HG03103 (cell line): ENCODE measurements around the gene HTRA1.

Source experiments
- ATAC-seq: cut with Tn5 transposase; IDR thresholded peaks from one replicate; pipeline ENCODE4 v1.9.1; 2021; ENCODE audit warnings: low read depth; ENCODE audit not compliant: unreplicated experiment

HTRA1 gene

GRCh38 chr10:122548407-122549085, 87.2 kb downstream of the HTRA1 start:
- no peak for ATAC-seq

- ATAC-seq = no peak
Measured at GRCh38 chr10:122549636-122550035, 88.3 kb downstream of the HTRA1 start.

GRCh38 chr10:122550427-122550826, 89.1 kb downstream of the HTRA1 start:
- ATAC-seq = no peak

- ATAC-seq = no peak
Measured at GRCh38 chr10:122550983-122551382, 89.6 kb downstream of the HTRA1 start.

- no peak for ATAC-seq
Measured at GRCh38 chr10:122551450-122551849, 90.1 kb downstream of the HTRA1 start.

GRCh38 chr10:122553341-122553740, 92.0 kb downstream of the HTRA1 start:
- no peak for ATAC-seq

GRCh38 chr10:122554131-122555036, 93.0 kb downstream of the HTRA1 start:
- ATAC-seq = no peak

- ATAC-seq = no peak
Measured at GRCh38 chr10:122555442-122555841, 94.1 kb downstream of the HTRA1 start.

- no peak for ATAC-seq
Measured at GRCh38 chr10:122557516-122557915, 96.2 kb downstream of the HTRA1 start.

- ATAC-seq = no peak
Measured at GRCh38 chr10:122558452-122558851, 97.1 kb downstream of the HTRA1 start.

- ATAC-seq = no peak
Measured at GRCh38 chr10:122559228-122559627, 97.9 kb downstream of the HTRA1 start.

- no peak for ATAC-seq
Measured at GRCh38 chr10:122560279-122560804, 99.0 kb downstream of the HTRA1 start, which contains the start of gene DMBT1. Gene DMBT1, plus strand, starts transcription at chr10:122560754. Its CDS starts 17 bp downstream, at chr10:122560771.

- no peak for ATAC-seq
Measured at GRCh38 chr10:122561212-122561611, 99.9 kb downstream of the HTRA1 start.

GRCh38 chr10:122561792-122562191, 100.4 kb downstream of the HTRA1 start:
- no peak for ATAC-seq
